Activated CD8-positive, alpha-beta T cell treated with anti-CD3 and anti-CD28 coated beads for 36 hours (primary cell): ENCODE results near the gene SLC6A2. TPM values are rescaled to one million over a fixed set of nuclear protein-coding genes. Genes with fewer than 3 reads are reported as not detected.
A peak's percentile ranks its signal among the peaks of the same experiment; 100 is the strongest.

Source experiments
- ATAC-seq: fragments of 200-7000 bp; cut with Tn5 transposase; one replicate; pipeline ENCODE4 v1.10.0; 2021; ENCODE audit warnings: mild to moderate bottlenecking, moderate library complexity
- CTCF ChIA-PET: fragments of 350-600 bp; sonication (Branson Sonifier 250); formaldehyde crosslinking; loops from one replicate; lab custom pipeline; 2021; ENCODE audit warnings: antibody characterized with exemption; lab: Charles Lee
- POLR2A ChIA-PET: fragments of 350-600 bp; sonication (Branson Sonifier 250); formaldehyde crosslinking; loops from one replicate; lab custom pipeline; 2021; ENCODE audit warnings: antibody characterized with exemption; lab: Charles Lee
- DNase-seq: peaks from one replicate; pipeline ENCODE4 v3.0.0-alpha.2; 2020
- H3K27ac Mint-ChIP-seq: one replicate; pipeline ENCODE4 v1.8.0; 2021; ENCODE audit warnings: mild to moderate bottlenecking, mixed read lengths
- H3K27me3 Mint-ChIP-seq: one replicate; pipeline ENCODE4 v1.8.0; 2021; ENCODE audit warnings: mixed read lengths
- H3K36me3 Mint-ChIP-seq: one replicate; pipeline ENCODE4 v1.8.0; 2021; ENCODE audit warnings: low read depth, mixed read lengths
- H3K4me1 Mint-ChIP-seq: one replicate; pipeline ENCODE4 v1.8.0; 2021; ENCODE audit warnings: low read depth, mixed read lengths
- H3K4me3 Mint-ChIP-seq: one replicate; pipeline ENCODE4 v1.8.0; 2021; ENCODE audit warnings: mild to moderate bottlenecking, moderate library complexity, mixed read lengths
- H3K9me3 Mint-ChIP-seq: one replicate; pipeline ENCODE4 v1.8.0; 2021; ENCODE audit warnings: mixed read lengths
- CTCF ChIP-seq: fragments of 200-600 bp; IDR thresholded peaks from one replicate; pipeline ENCODE4 v1.8.0; 2022; ENCODE audit warnings: antibody characterized with exemption, mild to moderate bottlenecking
- intact Hi-C: fragments of 100-400 bp; cut with micrococcal nuclease; formaldehyde crosslinking; loops from one replicate; pipeline ENCODE4 v1.10.0; 2022
- total RNA-seq, 2 experiments: library from RNA; stranded (reverse); gene quantifications; one replicate each; pipeline ENCODE4 v1.2.3, GENCODE V29; 2021

The SLC6A2 gene
- total RNA-seq, 2 experiments from 2014 or later, result not detected

GRCh38 chr16:55706739-55707384 lies 51.1 kb downstream of the SLC6A2 start:
- ChIA-PET CTCF (interaction anchor here (1.0 to 7.4 kb wide), 2 partner anchors 9 to 242 kb away, joined by 3 to 121 read pairs; no protein-coding TSS in a partner anchor), POLR2A (no interaction called here)
- peaks cover 3% of the 10 kb centered on the region for H3K27me3 Mint-ChIP-seq
- H3K4me3 Mint-ChIP-seq, result no peak overlapping the region
- no peaks in the 10 kb centered on the region for H3K36me3 Mint-ChIP-seq
- H3K4me1 Mint-ChIP-seq, result peaks cover 6% of the 10 kb centered on the region
- no peak for TF ChIP-seq CTCF
- no peak for DNase-seq
- H3K9me3 Mint-ChIP-seq, result no peaks in the 10 kb centered on the region
- intact Hi-C loops, result no loop called here
- ATAC-seq, result no peak
- no peak overlapping the region for H3K27ac Mint-ChIP-seq

GRCh38 chr16:55709801-55710200 lies 54.0 kb downstream of the SLC6A2 start:
- intact Hi-C loops, result no loop called here
- ATAC-seq, result no peak

DNA sequence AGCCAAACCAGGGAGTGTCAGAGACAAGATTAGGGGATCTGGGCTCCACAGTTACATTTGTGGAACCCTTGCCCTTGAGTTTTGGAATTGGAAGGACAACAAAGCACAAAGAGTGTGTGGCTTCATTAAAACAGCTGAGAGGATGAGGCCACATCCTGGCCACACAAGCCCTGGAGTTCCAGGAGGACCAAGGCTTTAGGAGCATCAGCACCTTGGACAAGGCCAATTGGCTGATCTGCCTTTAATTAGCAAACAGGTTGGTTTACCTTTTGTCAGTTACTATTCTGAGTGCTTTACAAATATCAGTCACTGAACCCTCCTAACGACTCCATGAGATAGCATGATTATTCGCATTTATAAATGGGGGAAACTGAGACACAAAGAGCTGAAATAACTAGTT lies 54.7 kb downstream of the SLC6A2 start:
- ChIA-PET POLR2A (no interaction called here), CTCF (interaction anchor here (3.1 to 3.5 kb wide), 2 partner anchors 131 to 246 kb away, joined by 13 to 16 read pairs; no protein-coding TSS in a partner anchor)
- DNase-seq (no peak), ATAC-seq (no peak)
- no peaks in the 10 kb centered on the region for H3K4me1 Mint-ChIP-seq
- intact Hi-C loops, result no loop called here
- TF ChIP-seq CTCF, result no peak
- H3K4me3 Mint-ChIP-seq, result no peak overlapping the region
- no peaks in the 10 kb centered on the region for H3K9me3 Mint-ChIP-seq
- H3K27me3 Mint-ChIP-seq, result peaks cover 12% of the 10 kb centered on the region
- H3K27ac Mint-ChIP-seq, result no peak overlapping the region
- no peaks in the 10 kb centered on the region for H3K36me3 Mint-ChIP-seq

More at GRCh38 chr16:55709801-55710200, 54.0 kb downstream of the SLC6A2 start:
- no peak for TF ChIP-seq CTCF
- no peaks in the 10 kb centered on the region for H3K9me3 Mint-ChIP-seq
- CTCF ChIA-PET, result interaction anchor here (3.1 to 3.5 kb wide), 2 partner anchors 132 to 245 kb away, joined by 13 to 16 read pairs; no protein-coding TSS in a partner anchor
- POLR2A ChIA-PET, result no interaction called here
- H3K4me3 Mint-ChIP-seq, result no peak overlapping the region
- DNase-seq, result no peak
- peaks cover 12% of the 10 kb centered on the region for H3K27me3 Mint-ChIP-seq
- no peaks in the 10 kb centered on the region for H3K36me3 Mint-ChIP-seq
- no peaks in the 10 kb centered on the region for H3K4me1 Mint-ChIP-seq
- H3K27ac Mint-ChIP-seq, result no peak overlapping the region

- intact Hi-C loops, result loop anchor here (1.0 kb wide), 1 partner anchor 130 kb away; no protein-coding TSS in a partner anchor
- ChIA-PET CTCF (interaction anchor here (0.9 to 3.5 kb wide), 5 partner anchors 8 to 247 kb away, joined by 4 to 16 read pairs (median 8); no protein-coding TSS in a partner anchor), POLR2A (no interaction called here)
- peak; percentile 58 for ATAC-seq
- Mint-ChIP-seq H3K9me3 (no peaks in the 10 kb centered on the region), H3K4me1 (no peaks in the 10 kb centered on the region), H3K27ac (no peak overlapping the region), H3K4me3 (no peak overlapping the region), H3K27me3 (peaks cover 18% of the 10 kb centered on the region), H3K36me3 (no peaks in the 10 kb centered on the region)
- peak; percentile 83 for DNase-seq
- peak; percentile 83 for TF ChIP-seq CTCF
These were observed 56.4 kb downstream of the SLC6A2 start for GRCh38 chr16:55711959-55712876.
